Inflammatory macrophage (primary cell): ENCODE measurements around the gene CHTOP.

Experiments
- DNase-seq, 2 donors: peaks; one replicate each; pipeline ENCODE4 v3.0.0-alpha.2; 2020 to 2022

Gene CHTOP

GRCh38 chr1:153693466-153693865, 59.6 kb downstream of the CHTOP start:
- no peak for DNase-seq
